ENCODE results near the gene CMTM6.
A peak's percentile ranks its signal among the peaks of the same experiment; 100 is the strongest.
"Not testable (repeated sequence)": the region's sequence is repeated elsewhere in the genome, so short reads cannot be mapped to it uniquely, and the experiment has no call there.

Gene CMTM6

GRCh38 chr3:32469151-32469874 lies 33.3 kb downstream of the CMTM6 start:
- Mint-ChIP-seq H3K9me3 (no peaks in the 10 kb centered on the region), H3K4me1 (ENCODE audit: low read depth) (peaks cover 78% of the 10 kb centered on the region), H3K36me3 (ENCODE audit: low read depth) (peaks cover 63% of the 10 kb centered on the region), H3K27me3 (no peaks in the 10 kb centered on the region), H3K4me3 (no peak overlapping the region), H3K27ac (peak overlapping the region; percentile 55)
- intact Hi-C loops (cut with micrococcal nuclease): loop anchor here (2.0 to 5.0 kb wide), 3 partner anchors 33 to 173 kb away; partner anchors contain the start of gene CMTM6

- Mint-ChIP-seq H3K4me3 (no peak overlapping the region), H3K36me3 (ENCODE audit: low read depth) (peaks cover 47% of the 10 kb centered on the region), H3K27me3 (no peaks in the 10 kb centered on the region), H3K27ac (no peak overlapping the region), H3K9me3 (no peaks in the 10 kb centered on the region), H3K4me1 (ENCODE audit: low read depth) (peaks cover 60% of the 10 kb centered on the region)
- intact Hi-C loops (cut with micrococcal nuclease): loop anchor here (1.0 to 5.0 kb wide), 4 partner anchors 35 to 171 kb away; partner anchors contain the start of gene CMTM6
These were observed 35.1 kb downstream of the CMTM6 start for GRCh38 chr3:32467333-32468070.

GRCh38 chr3:32466808-32467207 lies 35.8 kb downstream of the CMTM6 start:
- Mint-ChIP-seq H3K4me1 (ENCODE audit: low read depth) (peaks cover 57% of the 10 kb centered on the region), H3K36me3 (ENCODE audit: low read depth) (peaks cover 40% of the 10 kb centered on the region), H3K27ac (peak overlapping the region; percentile 0)
- not testable (repeated sequence) for H3K4me3 Mint-ChIP-seq, H3K9me3 Mint-ChIP-seq, H3K27me3 Mint-ChIP-seq
- intact Hi-C loops (cut with micrococcal nuclease): loop anchor here (5.0 kb wide), 2 partner anchors 35 to 45 kb away; partner anchors contain the start of gene CMTM6

GRCh38 chr3:32464726-32465125 lies 37.9 kb downstream of the CMTM6 start:
- H3K36me3 Mint-ChIP-seq (ENCODE audit: low read depth): peaks cover 20% of the 10 kb centered on the region
- intact Hi-C loops (cut with micrococcal nuclease): loop anchor here (5.0 kb wide), 2 partner anchors 38 to 42 kb away; partner anchors contain the start of gene CMTM6
- not testable (repeated sequence) for H3K27me3 Mint-ChIP-seq, H3K27ac Mint-ChIP-seq, H3K9me3 Mint-ChIP-seq, H3K4me3 Mint-ChIP-seq
- H3K4me1 Mint-ChIP-seq (ENCODE audit: low read depth): peaks cover 44% of the 10 kb centered on the region

GRCh38 chr3:32463415-32463814 lies 39.2 kb downstream of the CMTM6 start:
- H3K27me3 Mint-ChIP-seq; H3K27ac Mint-ChIP-seq; intact Hi-C loops (cut with micrococcal nuclease); H3K4me3 Mint-ChIP-seq; H3K9me3 Mint-ChIP-seq; H3K36me3 Mint-ChIP-seq (ENCODE audit: low read depth): not testable (repeated sequence)
- H3K4me1 Mint-ChIP-seq (ENCODE audit: low read depth): peaks cover 34% of the 10 kb centered on the region

GRCh38 chr3:32462191-32462986 lies 40.3 kb downstream of the CMTM6 start:
- H3K4me1 Mint-ChIP-seq (ENCODE audit: low read depth): peaks cover 37% of the 10 kb centered on the region
- intact Hi-C loops (cut with micrococcal nuclease); H3K4me3 Mint-ChIP-seq; H3K27me3 Mint-ChIP-seq; H3K9me3 Mint-ChIP-seq; H3K27ac Mint-ChIP-seq: not testable (repeated sequence)
- peaks cover 12% of the 10 kb centered on the region for H3K36me3 Mint-ChIP-seq (ENCODE audit: low read depth)

GRCh38 chr3:32460817-32461496 lies 41.7 kb downstream of the CMTM6 start:
- H3K4me3 Mint-ChIP-seq; H3K27ac Mint-ChIP-seq; intact Hi-C loops (cut with micrococcal nuclease); H3K9me3 Mint-ChIP-seq; H3K27me3 Mint-ChIP-seq: not testable (repeated sequence)
- H3K36me3 Mint-ChIP-seq (ENCODE audit: low read depth): peaks cover 26% of the 10 kb centered on the region
- peaks cover 31% of the 10 kb centered on the region for H3K4me1 Mint-ChIP-seq (ENCODE audit: low read depth)

GRCh38 chr3:32460031-32460749 lies 42.5 kb downstream of the CMTM6 start:
- no peaks in the 10 kb centered on the region for H3K9me3 Mint-ChIP-seq
- no peaks in the 10 kb centered on the region for H3K27me3 Mint-ChIP-seq
- H3K36me3 Mint-ChIP-seq (ENCODE audit: low read depth): peaks cover 34% of the 10 kb centered on the region
- H3K27ac Mint-ChIP-seq: no peak overlapping the region
- no peak overlapping the region for H3K4me3 Mint-ChIP-seq
- peaks cover 31% of the 10 kb centered on the region for H3K4me1 Mint-ChIP-seq (ENCODE audit: low read depth)
- intact Hi-C loops (cut with micrococcal nuclease): no loop called here

GRCh38 chr3:32459450-32459849 lies 43.2 kb downstream of the CMTM6 start:
- intact Hi-C loops (cut with micrococcal nuclease): no loop called here
- Mint-ChIP-seq H3K4me3 (no peak overlapping the region), H3K4me1 (ENCODE audit: low read depth) (peaks cover 31% of the 10 kb centered on the region), H3K36me3 (ENCODE audit: low read depth) (peaks cover 41% of the 10 kb centered on the region), H3K9me3 (no peaks in the 10 kb centered on the region), H3K27me3 (no peaks in the 10 kb centered on the region), H3K27ac (no peak overlapping the region)

GRCh38 chr3:32457971-32458471 lies 44.6 kb downstream of the CMTM6 start:
- Mint-ChIP-seq H3K36me3 (ENCODE audit: low read depth) (peaks cover 55% of the 10 kb centered on the region), H3K27ac (peak overlapping the region; percentile 89), H3K9me3 (no peaks in the 10 kb centered on the region), H3K27me3 (no peaks in the 10 kb centered on the region), H3K4me3 (peak overlapping the region; percentile 49), H3K4me1 (ENCODE audit: low read depth) (peaks cover 31% of the 10 kb centered on the region)
- intact Hi-C loops (cut with micrococcal nuclease): no loop called here

GRCh38 chr3:32456429-32457130 lies 46.1 kb downstream of the CMTM6 start:
- H3K4me1 Mint-ChIP-seq (ENCODE audit: low read depth): peaks cover 31% of the 10 kb centered on the region
- H3K27me3 Mint-ChIP-seq: no peaks in the 10 kb centered on the region
- intact Hi-C loops (cut with micrococcal nuclease): no loop called here
- no peak overlapping the region for H3K4me3 Mint-ChIP-seq
- H3K9me3 Mint-ChIP-seq: no peaks in the 10 kb centered on the region
- peaks cover 68% of the 10 kb centered on the region for H3K36me3 Mint-ChIP-seq (ENCODE audit: low read depth)
- H3K27ac Mint-ChIP-seq: no peak overlapping the region

- intact Hi-C loops (cut with micrococcal nuclease): no loop called here
- H3K4me1 Mint-ChIP-seq (ENCODE audit: low read depth): peaks cover 31% of the 10 kb centered on the region
- H3K27me3 Mint-ChIP-seq: no peaks in the 10 kb centered on the region
- no peak overlapping the region for H3K27ac Mint-ChIP-seq
- H3K4me3 Mint-ChIP-seq: no peak overlapping the region
- peaks cover 76% of the 10 kb centered on the region for H3K36me3 Mint-ChIP-seq (ENCODE audit: low read depth)
- no peaks in the 10 kb centered on the region for H3K9me3 Mint-ChIP-seq
These were observed 46.8 kb downstream of the CMTM6 start for GRCh38 chr3:32455609-32456428.

Data from dendritic cell treated with granulocyte-macrophage colony-stimulating factor and Interleukin-4, amounts not matched to agents 40 ng/mL and 50 ng/mL, for 4 days (primary cell).